Activated naive CD4-positive, alpha-beta T cell treated with anti-CD3 and anti-CD28 coated beads, Interleukin-2, amount 10 ng/mL, durations not matched to agents 7 days and 5 days (primary cell): ENCODE results near the gene STAC3.

Experiments
- CTCF ChIA-PET: fragments of 350-600 bp; sonication (Branson Sonifier 250); formaldehyde crosslinking; loops from one replicate; lab custom pipeline; 2021; ENCODE audit warnings: antibody characterized with exemption; lab: Charles Lee
- DNase-seq: peaks from one replicate; pipeline ENCODE4 v3.0.0-alpha.2; 2020
- H3K27ac Mint-ChIP-seq: one replicate; pipeline ENCODE4 v1.8.0; 2021; ENCODE audit warnings: mild to moderate bottlenecking, moderate library complexity, mixed read lengths
- H3K27me3 Mint-ChIP-seq: one replicate; pipeline ENCODE4 v1.8.0; 2021; ENCODE audit warnings: mild to moderate bottlenecking, mixed read lengths
- H3K36me3 Mint-ChIP-seq: one replicate; pipeline ENCODE4 v1.8.0; 2021; ENCODE audit warnings: mixed read lengths
- H3K4me1 Mint-ChIP-seq: one replicate; pipeline ENCODE4 v1.8.0; 2021; ENCODE audit warnings: mixed read lengths
- H3K4me3 Mint-ChIP-seq: one replicate; pipeline ENCODE4 v1.8.0; 2021; ENCODE audit warnings: mild to moderate bottlenecking, moderate library complexity, mixed read lengths
- H3K9me3 Mint-ChIP-seq: one replicate; pipeline ENCODE4 v1.8.0; 2021; ENCODE audit warnings: mixed read lengths

STAC3 gene

DNA sequence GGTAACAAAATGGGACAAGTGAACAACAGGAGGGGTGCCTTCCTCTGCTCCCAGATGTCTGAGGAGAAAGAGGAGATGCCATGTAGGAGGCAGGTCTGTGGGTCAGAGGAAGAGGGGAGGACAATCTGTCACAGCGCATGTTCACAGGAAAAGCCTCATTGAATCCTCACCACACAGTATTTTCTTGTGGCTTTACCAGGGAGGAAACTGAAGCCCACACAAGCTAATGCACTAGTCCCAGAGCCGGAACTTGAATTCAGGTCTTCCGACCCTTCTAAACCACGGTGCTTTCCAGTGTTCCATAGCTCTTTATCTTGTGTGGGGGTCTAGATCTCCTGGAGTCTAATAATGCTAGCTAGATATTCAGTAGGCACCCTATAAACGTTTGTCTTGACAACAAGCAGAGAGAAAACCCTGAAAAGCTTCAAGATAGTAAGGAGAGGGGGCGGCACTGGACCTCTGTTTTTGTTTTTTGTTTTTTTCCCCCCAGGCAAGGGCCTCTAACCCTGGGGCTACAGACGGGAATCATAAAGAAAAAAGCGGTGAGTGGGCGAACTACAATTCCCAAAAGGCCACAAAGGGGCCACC, 21.8 kb downstream of the STAC3 start:
- Mint-ChIP-seq H3K4me1 (peaks cover 73% of the 10 kb centered on the region), H3K36me3 (peaks cover 42% of the 10 kb centered on the region), H3K27ac (peak overlapping the region; percentile 89), H3K4me3 (peak overlapping the region; percentile 92), H3K9me3 (no peaks in the 10 kb centered on the region), H3K27me3 (peaks cover 43% of the 10 kb centered on the region)
- no peak for DNase-seq
- CTCF ChIA-PET = interaction anchor here (1.1 to 13.5 kb wide), 8 partner anchors 10 to 230 kb away, joined by 3 to 281 read pairs (median 4); a partner anchor contains a TSS

DNA sequence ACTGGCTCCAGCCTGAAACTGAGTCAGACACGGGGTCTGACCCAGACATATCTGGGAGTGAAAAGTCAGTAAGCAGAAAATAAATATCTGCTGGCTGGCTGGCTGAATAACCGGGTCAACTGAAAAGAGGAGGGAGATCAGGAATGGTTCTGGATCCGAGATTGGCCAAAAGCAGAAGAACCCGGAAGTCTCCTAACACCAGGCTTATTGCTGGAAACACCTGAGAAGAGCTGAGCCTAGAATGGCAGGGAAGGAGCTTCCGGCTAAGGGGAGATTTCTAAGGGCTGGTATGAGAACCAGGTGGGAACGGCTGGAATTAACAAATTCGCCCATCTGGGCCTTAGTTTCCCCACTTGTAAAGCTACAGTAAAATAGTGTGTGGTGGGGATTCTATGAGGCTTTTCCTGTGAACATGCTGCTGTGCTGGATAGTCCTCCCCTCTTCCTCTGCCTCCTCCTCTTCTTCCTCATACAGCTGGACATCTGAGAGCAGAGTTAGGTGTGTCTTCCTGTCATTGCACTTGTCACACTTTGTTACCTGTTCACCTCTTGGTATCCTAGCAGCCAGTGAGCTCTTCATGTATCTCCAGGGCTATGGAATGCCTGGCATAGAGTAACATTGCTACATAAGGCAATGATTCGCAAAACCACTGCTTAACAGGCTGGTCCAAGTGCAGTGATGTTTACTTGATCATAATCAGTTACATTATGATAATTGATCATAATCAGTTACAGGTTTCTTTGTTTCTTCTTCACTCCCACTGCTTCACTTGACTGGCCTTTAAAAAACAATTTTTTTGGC, 23.5 kb downstream of the STAC3 start:
- H3K36me3 Mint-ChIP-seq = peaks cover 28% of the 10 kb centered on the region
- no peaks in the 10 kb centered on the region for H3K9me3 Mint-ChIP-seq
- DNase-seq = no peak
- H3K27me3 Mint-ChIP-seq = peaks cover 59% of the 10 kb centered on the region
- no peak overlapping the region for H3K27ac Mint-ChIP-seq
- H3K4me3 Mint-ChIP-seq = no peak overlapping the region
- CTCF ChIA-PET = interaction anchor here (0.7 to 13.5 kb wide), 3 partner anchors 13 to 406 kb away, joined by 3 to 281 read pairs (median 115); partner anchors contain the start of gene B4GALNT1
- H3K4me1 Mint-ChIP-seq = peaks cover 76% of the 10 kb centered on the region

GRCh38 chr12:57226588-57227314, 24.2 kb downstream of the STAC3 start:
- CTCF ChIA-PET = interaction anchor here (11.0 to 13.5 kb wide), 2 partner anchors 13 kb away, joined by 115 to 281 read pairs; a partner anchor contains a TSS
- peaks cover 67% of the 10 kb centered on the region for H3K27me3 Mint-ChIP-seq
- H3K9me3 Mint-ChIP-seq = no peaks in the 10 kb centered on the region

GRCh38 chr12:57225680-57226210, 25.2 kb downstream of the STAC3 start:
- Mint-ChIP-seq H3K4me1 (peaks cover 61% of the 10 kb centered on the region), H3K9me3 (no peaks in the 10 kb centered on the region), H3K4me3 (no peak overlapping the region), H3K36me3 (peaks cover 13% of the 10 kb centered on the region), H3K27me3 (peaks cover 77% of the 10 kb centered on the region), H3K27ac (peak overlapping the region; percentile 42)
- no peak for DNase-seq
- CTCF ChIA-PET = interaction anchor here (11.0 to 13.5 kb wide), 2 partner anchors 12 to 14 kb away, joined by 115 to 281 read pairs; a partner anchor contains a TSS

More at GRCh38 chr12:57226588-57227314, 24.2 kb downstream of the STAC3 start:
- Mint-ChIP-seq H3K27ac (no peak overlapping the region), H3K36me3 (peaks cover 21% of the 10 kb centered on the region), H3K4me1 (peaks cover 70% of the 10 kb centered on the region), H3K4me3 (peak overlapping the region; percentile 39)
- DNase-seq = no peak

DNA sequence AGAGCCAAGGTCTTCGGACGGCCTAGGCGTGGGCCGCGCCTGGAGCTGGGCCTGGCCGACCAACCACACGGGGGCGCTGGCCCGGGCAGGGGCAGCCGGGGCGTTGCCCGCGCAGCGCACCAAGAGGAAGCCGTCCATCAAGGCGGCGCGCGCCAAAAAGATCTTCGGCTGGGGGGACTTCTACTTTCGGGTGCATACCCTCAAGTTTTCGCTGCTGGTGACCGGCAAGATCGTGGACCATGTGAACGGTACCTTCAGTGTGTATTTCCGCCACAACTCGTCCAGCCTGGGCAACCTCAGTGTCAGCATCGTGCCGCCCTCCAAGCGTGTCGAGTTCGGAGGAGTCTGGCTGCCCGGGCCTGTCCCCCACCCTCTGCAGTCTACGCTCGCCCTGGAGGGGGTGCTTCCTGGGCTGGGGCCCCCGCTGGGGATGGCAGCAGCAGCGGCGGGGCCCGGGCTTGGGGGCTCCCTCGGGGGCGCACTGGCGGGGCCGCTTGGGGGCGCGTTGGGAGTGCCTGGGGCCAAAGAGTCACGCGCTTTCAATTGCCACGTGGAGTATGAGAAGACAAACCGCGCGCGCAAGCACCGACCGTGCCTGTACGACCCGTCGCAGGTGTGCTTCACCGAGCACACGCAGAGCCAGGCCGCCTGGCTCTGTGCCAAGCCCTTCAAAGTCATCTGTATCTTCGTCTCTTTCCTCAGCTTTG, 25.9 kb downstream of the STAC3 start:
- Mint-ChIP-seq H3K4me1 (peaks cover 55% of the 10 kb centered on the region), H3K9me3 (no peaks in the 10 kb centered on the region), H3K27me3 (peaks cover 83% of the 10 kb centered on the region), H3K27ac (peak overlapping the region; percentile 42), H3K4me3 (peak overlapping the region; percentile 39), H3K36me3 (peaks cover 7% of the 10 kb centered on the region)
- CTCF ChIA-PET = interaction anchor here (1.0 to 13.5 kb wide), 5 partner anchors 8 to 227 kb away, joined by 3 to 281 read pairs (median 4); partner anchors contain the start of gene STAC3
- DNase-seq = peak; percentile 70

DNA sequence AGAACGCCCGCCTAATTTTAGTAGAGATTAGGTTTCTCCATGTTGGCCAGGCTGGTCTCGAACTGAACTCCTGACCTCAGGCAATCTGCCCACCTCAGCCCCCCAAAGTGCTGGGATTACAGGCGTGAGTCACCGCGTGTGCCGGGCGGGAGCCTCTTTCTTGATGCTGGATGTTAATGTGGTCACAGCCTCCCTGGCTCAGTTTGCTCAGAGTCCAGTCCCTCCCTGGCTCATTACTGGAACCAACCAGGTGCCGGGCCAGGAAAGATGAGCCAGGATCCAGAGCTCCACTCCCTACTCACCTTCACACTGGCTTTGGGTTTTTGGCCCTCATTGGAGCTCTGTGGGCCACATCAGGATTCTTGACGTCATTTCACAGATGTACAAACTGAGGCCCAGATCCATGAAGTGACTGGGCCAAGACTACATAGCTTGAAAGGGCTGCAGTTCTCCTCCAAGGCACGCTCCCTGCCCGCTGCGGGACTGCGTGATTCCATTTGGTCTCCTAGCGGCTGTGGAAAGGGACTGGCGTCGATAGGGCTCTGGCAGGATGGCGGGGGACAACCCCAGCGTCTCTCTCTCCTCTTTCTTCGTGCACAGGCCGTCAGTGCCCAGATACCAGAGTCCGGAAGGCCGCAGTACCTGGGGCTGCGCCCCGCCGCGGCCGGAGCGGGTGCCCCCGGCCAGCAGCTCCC, 26.6 kb downstream of the STAC3 start:
- Mint-ChIP-seq H3K36me3 (peaks cover 1% of the 10 kb centered on the region), H3K27ac (no peak overlapping the region), H3K4me1 (peaks cover 48% of the 10 kb centered on the region), H3K9me3 (no peaks in the 10 kb centered on the region), H3K4me3 (no peak overlapping the region), H3K27me3 (peaks cover 90% of the 10 kb centered on the region)
- DNase-seq = no peak
- CTCF ChIA-PET = interaction anchor here (1.0 to 13.5 kb wide), 5 partner anchors 9 to 228 kb away, joined by 3 to 281 read pairs (median 4); partner anchors contain the start of gene STAC3

- Mint-ChIP-seq H3K27me3 (peaks cover 100% of the 10 kb centered on the region), H3K4me1 (peaks cover 39% of the 10 kb centered on the region), H3K36me3 (peaks cover 1% of the 10 kb centered on the region), H3K9me3 (no peaks in the 10 kb centered on the region), H3K27ac (no peak overlapping the region), H3K4me3 (no peak overlapping the region)
- DNase-seq = no peak
- CTCF ChIA-PET = interaction anchor here (1.2 to 13.5 kb wide), 4 partner anchors 9 to 27 kb away, joined by 3 to 281 read pairs (median 60); partner anchors contain the start of gene STAC3
Observed at GRCh38 chr12:57223191-57224165, 27.5 kb downstream of the STAC3 start.

DNA sequence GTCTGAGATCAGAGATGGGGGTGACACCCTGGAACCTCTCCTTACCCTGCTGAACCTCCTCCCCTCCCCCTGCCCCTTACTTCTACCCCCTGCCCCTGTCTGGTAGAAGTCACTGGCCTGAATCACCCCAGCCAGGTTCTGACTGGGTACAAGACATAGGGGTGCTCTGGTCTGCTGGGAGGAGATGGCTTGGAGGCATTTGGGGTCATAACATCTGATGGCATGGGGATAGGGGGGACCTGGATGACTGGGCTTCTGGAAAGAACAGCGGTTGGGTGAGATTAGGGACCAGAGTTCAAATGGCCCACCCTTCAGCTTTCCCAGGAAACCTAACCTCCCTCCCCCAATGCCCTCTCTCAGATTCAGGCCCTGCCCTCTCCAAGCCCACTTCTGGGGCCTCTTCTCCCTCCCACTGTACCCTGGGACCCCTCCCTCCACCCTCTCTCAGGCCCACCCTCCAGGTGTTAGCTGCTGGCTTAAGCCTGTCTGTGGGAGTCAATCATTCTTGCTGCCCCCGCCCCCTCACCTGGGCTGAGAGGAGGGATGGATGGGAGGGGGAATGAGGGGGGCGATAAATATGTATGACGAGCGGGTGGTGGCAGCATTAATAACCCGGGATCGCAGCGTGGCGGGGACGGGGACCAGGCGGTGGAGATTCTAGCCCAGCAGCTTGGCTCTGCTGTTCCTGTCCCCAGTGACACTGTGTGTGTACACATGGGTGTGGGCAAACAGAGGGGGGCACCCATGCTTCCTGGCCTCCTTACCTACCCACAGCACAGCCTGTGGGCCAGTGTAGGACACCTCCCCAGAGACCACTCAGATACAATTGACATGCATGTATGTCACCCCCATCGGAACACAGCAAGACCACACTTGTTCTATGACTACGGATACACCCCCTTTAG, 28.4 kb downstream of the STAC3 start:
- Mint-ChIP-seq H3K4me1 (peaks cover 37% of the 10 kb centered on the region), H3K36me3 (peaks cover 1% of the 10 kb centered on the region), H3K4me3 (no peak overlapping the region), H3K27me3 (peaks cover 100% of the 10 kb centered on the region), H3K9me3 (no peaks in the 10 kb centered on the region), H3K27ac (no peak overlapping the region)
- CTCF ChIA-PET = interaction anchor here (11.0 to 13.5 kb wide), 2 partner anchors 9 to 18 kb away, joined by 115 to 281 read pairs; a partner anchor contains a TSS
- no peak for DNase-seq

DNA sequence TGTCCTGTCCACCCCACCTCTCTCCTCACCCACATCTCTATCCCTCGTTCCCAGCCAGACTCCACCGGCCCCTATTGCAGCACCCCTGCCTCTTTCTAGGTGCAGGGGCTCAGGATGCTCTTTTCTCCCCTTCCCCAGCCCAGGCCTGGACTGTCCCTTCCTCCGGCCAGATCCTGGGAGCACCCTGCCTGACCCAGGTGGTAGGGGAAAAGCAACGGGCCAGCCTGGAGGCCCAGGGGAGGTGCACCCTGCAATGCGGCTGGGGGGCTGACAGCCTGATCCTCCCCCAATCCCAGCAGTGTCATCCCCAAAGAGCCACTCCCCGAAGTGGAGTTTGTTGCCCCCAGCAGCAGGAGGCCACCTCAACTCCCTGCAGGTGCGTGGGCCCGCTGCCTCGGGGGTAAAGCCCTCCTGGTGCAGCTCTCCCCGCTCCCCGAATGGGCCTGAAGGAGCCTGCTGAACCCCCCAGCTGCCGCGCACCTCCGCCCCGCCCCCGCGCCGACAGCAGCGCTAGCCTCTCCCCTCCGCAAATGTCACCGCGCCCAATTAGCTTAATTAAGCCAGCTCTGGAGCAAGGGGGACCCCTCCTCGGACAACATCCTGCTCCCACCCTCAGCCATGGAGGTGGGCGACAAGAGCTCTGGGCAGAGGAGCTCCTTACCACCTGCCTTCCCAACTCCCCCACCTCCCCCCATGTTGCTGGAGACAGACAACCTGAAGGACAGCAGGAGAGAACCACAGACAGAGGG, 29.6 kb downstream of the STAC3 start:
- Mint-ChIP-seq H3K4me1 (peaks cover 32% of the 10 kb centered on the region), H3K27me3 (peaks cover 98% of the 10 kb centered on the region), H3K36me3 (peaks cover 1% of the 10 kb centered on the region), H3K4me3 (no peak overlapping the region), H3K27ac (no peak overlapping the region), H3K9me3 (no peaks in the 10 kb centered on the region)
- no peak for DNase-seq
- CTCF ChIA-PET = interaction anchor here (13.5 kb wide), 1 partner anchor 19 kb away, joined by 281 read pairs; a partner anchor contains a TSS

GRCh38 chr12:57220770-57221168, 30.2 kb downstream of the STAC3 start:
- DNase-seq = no peak
- Mint-ChIP-seq H3K4me1 (peaks cover 30% of the 10 kb centered on the region), H3K27ac (no peak overlapping the region), H3K4me3 (no peak overlapping the region), H3K27me3 (peaks cover 98% of the 10 kb centered on the region), H3K36me3 (peaks cover 1% of the 10 kb centered on the region), H3K9me3 (no peaks in the 10 kb centered on the region)
- CTCF ChIA-PET = no interaction called here
